Panc1 (cell line): ENCODE measurements around the gene TAC3. TPM values are rescaled to one million over a fixed set of nuclear protein-coding genes. Genes with fewer than 3 reads are reported as not detected.

Experiments
- ATAC-seq: fragments of 200-7000 bp; cut with Tn5 transposase; 2 replicates; pipeline ENCODE4 v1.9.1; 2020; ENCODE audit warnings: mild to moderate bottlenecking, moderate library complexity
- BruUV-seq: library from RNA; stranded (reverse); fragments of 400-500 nt; replicated peaks from 2 replicates; lab custom pipeline; 2021; lab: Mats Ljungman, UMichigan
- CTCF ChIA-PET: fragments of 300-600 bp; sonication (Branson Sonifier 250); formaldehyde crosslinking; loops from one replicate; lab custom pipeline; 2022; ENCODE audit warnings: antibody characterized with exemption; lab: Charles Lee
- POLR2A ChIA-PET: fragments of 300-600 bp; sonication (Branson Sonifier 250); formaldehyde crosslinking; loops from one replicate; lab custom pipeline; 2022; ENCODE audit warnings: antibody characterized with exemption; lab: Charles Lee
- DNase-seq: peaks from one replicate; pipeline ENCODE4 v3.0.0-alpha.2; 2010; ENCODE audit warnings: low read depth, low spot score
- H3K27ac ChIP-seq: 2 replicates; pipeline ENCODE4 v1.5.1; 2011; ENCODE audit warnings: mild to moderate bottlenecking, low read length, inconsistent platforms
- H3K27me3 ChIP-seq: fragments of 200-500 bp; sonication (Bioruptor generic); 2 replicates; pipeline ENCODE4 v1.6.0; 2014; ENCODE audit warnings: low read length, inconsistent platforms; ENCODE audit not compliant: control insufficient read depth, insufficient read depth
- H3K36me3 ChIP-seq: fragments of 200-500 bp; sonication (Bioruptor generic); 2 replicates; pipeline ENCODE4 v1.5.1; 2014; ENCODE audit warnings: inconsistent platforms, mild to moderate bottlenecking, low read length, moderate library complexity; ENCODE audit not compliant: control insufficient read depth, insufficient read depth
- H3K4me1 ChIP-seq: 2 replicates; pipeline ENCODE4 v1.5.1; 2011; ENCODE audit warnings: inconsistent platforms, mild to moderate bottlenecking, low read length, moderate library complexity; ENCODE audit not compliant: control insufficient read depth, insufficient read depth
- H3K4me3 ChIP-seq, 2 experiments: 2 replicates each; pipeline ENCODE4 v1.5.1; 2011 to 2012; ENCODE audit warnings: low read depth in 2 of 2, low read length in 2 of 2, mild to moderate bottlenecking in 2 of 2, inconsistent platforms in 1 of 2, moderate library complexity in 1 of 2
- H3K9me3 ChIP-seq: fragments of 200-500 bp; sonication (Bioruptor generic); 2 replicates; pipeline ENCODE4 v1.5.1; 2014; ENCODE audit warnings: low read depth, mild to moderate bottlenecking, inconsistent platforms, low read length, moderate library complexity; ENCODE audit not compliant: control insufficient read depth, insufficient read depth
- CTCF ChIP-seq: fragments of 450-650 bp; IDR thresholded peaks from 2 replicates; pipeline ENCODE4 v1.5.1; 2017; ENCODE audit warnings: mild to moderate bottlenecking
- POLR2AphosphoS5 ChIP-seq: IDR thresholded peaks from 2 replicates; pipeline ENCODE4 v1.6.1; 2012; ENCODE audit warnings: mild to moderate bottlenecking, low read depth, low read length, moderate library complexity
- REST ChIP-seq, 2 experiments: IDR thresholded peaks; 2 replicates each; pipeline ENCODE4 v1.6.1; 2011 to 2012; ENCODE audit warnings: low read depth in 2 of 2, control low read depth in 1 of 2, low read length in 1 of 2, mild to moderate bottlenecking in 1 of 2, moderate library complexity in 1 of 2; ENCODE audit not compliant: insufficient read depth in 1 of 2
- SIN3A ChIP-seq: IDR thresholded peaks from 2 replicates; pipeline ENCODE4 v1.6.1; 2012; ENCODE audit warnings: low read depth, mild to moderate bottlenecking, low read length, moderate library complexity, borderline replicate concordance; ENCODE audit not compliant: insufficient read depth
- TCF7L2 ChIP-seq: IDR thresholded peaks from 2 replicates; pipeline ENCODE4 v1.6.1; 2011; ENCODE audit warnings: mild to moderate bottlenecking, low read depth, low read length, inconsistent platforms
- in situ Hi-C: cut with HindIII; loops from 2 replicates; pipeline ENCODE4 v1.10.0; 2016; ENCODE audit warnings: low sequenced_read_pairs, low pct_unique_long_range_greater_than_20kb
- intact Hi-C: fragments of 100-400 bp; cut with micrococcal nuclease; formaldehyde crosslinking; loops from one replicate; pipeline ENCODE4 v1.10.0; 2022; ENCODE audit not compliant: unreplicated experiment
- total RNA-seq: library from RNA; stranded (reverse); gene quantifications from one replicate; pipeline ENCODE4 v1.2.1, GENCODE V29; 2021; ENCODE audit not compliant: unreplicated experiment

The TAC3 gene
- total RNA-seq, 1 experiment from 2014 or later, result not detected

- ChIA-PET CTCF (interaction anchor here (1.5 kb wide), 1 partner anchor 156 kb away, joined by 3 read pairs; no protein-coding TSS in a partner anchor), POLR2A (no interaction called here)
- Histone ChIP-seq H3K4me3 (no peak overlapping the region), H3K36me3 (no peaks in the 10 kb centered on the region), H3K27ac (no peak overlapping the region), H3K4me1 (no peaks in the 10 kb centered on the region), H3K27me3 (no peaks in the 10 kb centered on the region), H3K9me3 (no peaks in the 10 kb centered on the region)
- DNase-seq, result no peak
- BruUV-seq, result no TSS peak
- in situ Hi-C loops (no loop called here), intact Hi-C loops (no loop called here)
- TF ChIP-seq CTCF (no peak), POLR2AphosphoS5 (no peak), TCF7L2 (no peak), SIN3A (no peak), REST (IDR thresholded peaks at IDR 0.05; ENCODE audit: insufficient read depth in 1 of 2, low read depth in 2 of 2, low read length in 1 of 2) (no peak)
- no peak for ATAC-seq
Observed at GRCh38 chr12:56995930-56996496, 20.3 kb downstream of the TAC3 start.

GRCh38 chr12:56995201-56995929 is 21.0 kb downstream of the TAC3 start:
- BruUV-seq, result no TSS peak
- Histone ChIP-seq H3K36me3 (no peaks in the 10 kb centered on the region), H3K27ac (no peak overlapping the region), H3K4me1 (no peaks in the 10 kb centered on the region), H3K9me3 (no peaks in the 10 kb centered on the region), H3K4me3 (no peak overlapping the region), H3K27me3 (no peaks in the 10 kb centered on the region)
- intact Hi-C loops, result no loop called here
- ATAC-seq, result 0 out of 2 replicates have a peak, but pooled peaks have one; percentile 11
- ChIA-PET CTCF (interaction anchor here (1.5 kb wide), 1 partner anchor 155 kb away, joined by 3 read pairs; no protein-coding TSS in a partner anchor), POLR2A (no interaction called here)
- TF ChIP-seq CTCF (no peak), SIN3A (no peak), TCF7L2 (no peak), REST (IDR thresholded peaks at IDR 0.05; ENCODE audit: insufficient read depth in 1 of 2, low read depth in 2 of 2, low read length in 1 of 2) (no peak), POLR2AphosphoS5 (no peak)
- in situ Hi-C loops, result no loop called here
- DNase-seq, result no peak
